ENCODE measurements around the gene LTB4R2. TPM values are rescaled to one million over a fixed set of nuclear protein-coding genes. Genes with fewer than 3 reads are reported as not detected.

The LTB4R2 gene
- total and polyA plus RNA-seq, 2 of the 8 experiments (the other 6 are each of a cell fraction or from before 2014, with no cell fraction given), result 5.3 to 6.7 TPM

DNA sequence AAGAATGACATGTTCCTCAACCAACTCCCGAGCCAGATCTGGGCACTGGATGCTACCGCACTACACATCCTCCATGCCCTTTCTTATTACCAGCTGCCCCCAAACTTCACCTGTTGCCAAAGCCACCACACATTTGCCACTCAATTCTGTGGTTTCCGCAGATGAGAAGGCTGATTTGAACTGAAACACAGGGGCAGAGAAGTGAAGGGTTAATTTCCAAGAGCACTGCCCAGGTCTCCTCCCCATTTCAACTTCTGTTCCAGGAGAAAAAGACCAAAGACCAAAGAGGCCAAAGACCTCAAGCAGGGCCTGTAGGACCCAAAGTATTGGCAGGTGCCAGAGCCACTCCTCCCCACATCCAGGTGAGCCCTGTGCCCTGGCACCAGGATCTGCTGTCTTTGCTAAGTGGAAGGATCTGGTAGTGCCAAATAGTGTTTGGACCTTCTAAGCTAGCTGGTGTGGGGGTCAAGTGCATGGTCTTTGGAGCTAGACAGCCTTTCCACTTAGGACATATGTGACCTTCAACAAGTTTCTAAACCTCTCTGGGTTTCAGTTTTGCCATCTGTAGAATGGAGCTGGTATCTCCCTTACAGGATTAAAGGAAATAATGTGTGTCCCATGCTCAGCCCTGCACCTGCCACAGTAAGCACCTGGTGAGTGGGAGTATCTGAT, 18.4 kb upstream of the LTB4R2 start (continued):
- TF ChIP-seq EP300 (IDR thresholded peaks at IDR 0.05; ENCODE audit: borderline replicate concordance in 1 of 2, low read depth in 2 of 2, low read length in 2 of 2) (no peak), RXRA (IDR thresholded peaks at IDR 0.05; ENCODE audit: insufficient read depth, low read depth, low read length) (no peak), HDAC6 (IDR thresholded peaks at IDR 0.05; ENCODE audit: low read depth, low read length) (no peak), YY1 (IDR thresholded peaks at IDR 0.05; ENCODE audit: low read depth, low read length) (no peak), CEBPB (IDR thresholded peaks at IDR 0.05; ENCODE audit: low read depth, low read length) (no peak), GTF2F1 (IDR thresholded peaks at IDR 0.05; ENCODE audit: borderline replicate concordance, low read depth, low read length) (no peak)
- TF ChIP-seq, protein P1, sequence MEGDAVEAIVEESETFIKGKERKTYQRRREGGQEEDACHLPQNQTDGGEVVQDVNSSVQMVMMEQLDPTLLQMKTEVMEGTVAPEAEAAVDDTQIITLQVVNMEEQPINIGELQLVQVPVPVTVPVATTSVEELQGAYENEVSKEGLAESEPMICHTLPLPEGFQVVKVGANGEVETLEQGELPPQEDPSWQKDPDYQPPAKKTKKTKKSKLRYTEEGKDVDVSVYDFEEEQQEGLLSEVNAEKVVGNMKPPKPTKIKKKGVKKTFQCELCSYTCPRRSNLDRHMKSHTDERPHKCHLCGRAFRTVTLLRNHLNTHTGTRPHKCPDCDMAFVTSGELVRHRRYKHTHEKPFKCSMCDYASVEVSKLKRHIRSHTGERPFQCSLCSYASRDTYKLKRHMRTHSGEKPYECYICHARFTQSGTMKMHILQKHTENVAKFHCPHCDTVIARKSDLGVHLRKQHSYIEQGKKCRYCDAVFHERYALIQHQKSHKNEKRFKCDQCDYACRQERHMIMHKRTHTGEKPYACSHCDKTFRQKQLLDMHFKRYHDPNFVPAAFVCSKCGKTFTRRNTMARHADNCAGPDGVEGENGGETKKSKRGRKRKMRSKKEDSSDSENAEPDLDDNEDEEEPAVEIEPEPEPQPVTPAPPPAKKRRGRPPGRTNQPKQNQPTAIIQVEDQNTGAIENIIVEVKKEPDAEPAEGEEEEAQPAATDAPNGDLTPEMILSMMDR (IDR thresholded peaks at IDR 0.05; ENCODE audit: control extremely low read depth in 1 of 3, insufficient read depth in 1 of 3, low read depth in 1 of 3, low read length in 3 of 3), result no peak
